Astrocyte of the spinal cord (primary cell): ENCODE measurements around the gene SUMO3.

Experiments used
- DNase-seq: peaks from one replicate; pipeline ENCODE4 v3.0.0; 2011; ENCODE audit warnings: low read depth, low spot score
- H3K4me3 ChIP-seq: 2 replicates; pipeline ENCODE4 v1.5.1; 2011; ENCODE audit warnings: low read depth, mild to moderate bottlenecking, low read length, moderate library complexity
- CTCF ChIP-seq: IDR thresholded peaks from 2 replicates; pipeline ENCODE4 v1.5.1; 2012; ENCODE audit warnings: low read depth, mild to moderate bottlenecking, low read length, inconsistent platforms
- in situ Hi-C: cut with HindIII; loops from 2 replicates; pipeline ENCODE4 v1.10.0; 2017; ENCODE audit warnings: low sequenced_read_pairs

Gene SUMO3

GRCh38 chr21:44818640-44819011, 764 bp upstream of the SUMO3 start:
- no peak for DNase-seq
- peak overlapping the region; percentile 37 for H3K4me3 ChIP-seq
- in situ Hi-C loops, result no loop called here
- no peak for TF ChIP-seq CTCF

DNA sequence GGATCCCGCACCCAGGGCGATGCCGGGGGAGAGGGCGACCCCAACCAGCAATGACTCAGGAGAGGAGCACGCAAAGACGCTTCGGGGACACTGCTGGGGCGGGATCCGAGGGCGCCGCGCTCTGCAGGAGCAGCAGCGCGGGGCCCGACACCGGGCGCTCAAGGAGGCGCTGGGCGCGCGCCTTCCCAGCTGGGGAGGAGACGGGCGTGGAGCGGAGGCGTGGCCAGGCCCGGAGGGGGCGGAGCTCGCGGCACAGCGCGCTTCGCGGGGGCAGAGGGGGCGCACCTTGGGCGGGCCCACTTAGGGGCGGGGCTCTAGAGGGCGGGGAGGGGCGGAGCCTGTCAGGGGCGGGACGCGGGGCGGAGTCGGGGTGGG, 369 bp downstream of the SUMO3 start:
- in situ Hi-C loops, result no loop called here
- peak; percentile 87 for DNase-seq
- H3K4me3 ChIP-seq, result peak overlapping the region; percentile 62
- TF ChIP-seq CTCF, result no peak

DNA sequence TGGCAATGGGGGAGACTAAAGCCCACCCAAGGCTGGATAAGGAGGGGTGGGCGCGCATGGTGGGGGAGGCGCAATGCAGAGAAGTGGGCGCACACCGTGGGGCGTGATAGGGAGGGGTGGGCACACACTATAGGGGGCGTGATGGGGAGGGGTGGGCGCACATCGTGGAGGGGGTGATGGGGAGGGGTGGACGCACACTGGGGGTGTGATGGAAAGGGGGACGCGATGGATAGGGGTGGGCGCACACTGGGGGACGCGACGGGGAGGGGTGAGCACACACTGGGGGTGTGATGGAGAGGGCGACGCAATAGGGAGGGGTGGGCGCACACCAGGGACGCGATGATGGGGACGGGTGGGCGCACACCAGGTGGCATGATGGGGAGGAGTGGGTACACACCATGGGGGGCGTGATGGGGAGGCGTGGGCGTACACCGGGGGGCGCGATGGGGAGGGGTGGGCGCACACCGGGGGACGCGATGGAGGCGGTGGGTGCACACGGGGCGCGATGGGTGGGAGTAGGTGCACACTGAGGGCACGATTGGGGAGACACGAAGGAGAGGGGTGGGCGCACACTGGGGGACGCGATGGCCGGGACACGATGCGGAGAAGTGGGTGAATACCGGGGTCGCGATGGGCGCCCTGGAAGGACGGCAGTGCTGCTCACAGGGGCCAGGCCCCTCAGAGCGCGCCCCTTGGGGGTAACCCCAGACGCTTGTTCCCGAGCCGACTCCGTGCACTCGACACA, 929 bp downstream of the SUMO3 start:
- DNase-seq, result no peak
- no peak for TF ChIP-seq CTCF
- H3K4me3 ChIP-seq, result peak overlapping the region; percentile 62
- in situ Hi-C loops, result no loop called here

DNA sequence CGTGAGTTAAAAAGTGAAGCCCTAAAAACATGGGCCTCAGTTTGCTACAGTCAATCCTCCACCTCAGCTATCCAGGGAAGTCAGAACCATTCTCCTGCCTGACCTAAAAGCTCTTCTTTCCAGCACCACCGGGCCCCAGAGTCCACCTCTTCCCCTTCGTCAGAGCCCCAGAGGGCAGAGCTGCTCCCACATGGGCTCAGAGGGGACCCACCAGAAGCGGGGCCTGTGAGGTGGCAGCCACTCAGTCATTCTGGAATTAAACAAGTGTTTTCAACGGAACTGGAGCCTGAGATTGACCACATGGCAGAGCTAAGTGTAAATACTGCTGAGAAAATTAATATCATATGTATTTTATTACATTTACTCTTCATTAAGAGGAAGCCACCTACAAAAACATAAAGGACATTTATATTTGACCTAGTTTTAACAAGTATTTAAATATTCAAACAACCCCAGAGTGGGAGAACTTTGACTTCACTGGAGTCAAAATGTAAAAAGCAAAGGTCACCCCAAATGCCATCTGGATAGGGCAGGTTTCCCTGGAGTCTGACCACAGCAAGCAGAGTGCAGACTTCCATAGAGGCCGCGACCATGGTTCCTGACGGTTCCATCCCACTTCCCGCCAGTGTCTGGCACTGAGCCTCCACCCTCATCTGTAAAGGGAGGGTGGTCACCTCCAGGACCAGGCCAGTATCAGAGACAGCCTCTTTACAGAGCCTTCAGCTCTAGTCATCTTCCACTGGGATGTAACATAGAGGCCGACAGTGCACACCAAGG, 1.8 kb downstream of the SUMO3 start:
- DNase-seq, result no peak
- H3K4me3 ChIP-seq, result no peak overlapping the region
- in situ Hi-C loops, result no loop called here
- no peak for TF ChIP-seq CTCF

DNA sequence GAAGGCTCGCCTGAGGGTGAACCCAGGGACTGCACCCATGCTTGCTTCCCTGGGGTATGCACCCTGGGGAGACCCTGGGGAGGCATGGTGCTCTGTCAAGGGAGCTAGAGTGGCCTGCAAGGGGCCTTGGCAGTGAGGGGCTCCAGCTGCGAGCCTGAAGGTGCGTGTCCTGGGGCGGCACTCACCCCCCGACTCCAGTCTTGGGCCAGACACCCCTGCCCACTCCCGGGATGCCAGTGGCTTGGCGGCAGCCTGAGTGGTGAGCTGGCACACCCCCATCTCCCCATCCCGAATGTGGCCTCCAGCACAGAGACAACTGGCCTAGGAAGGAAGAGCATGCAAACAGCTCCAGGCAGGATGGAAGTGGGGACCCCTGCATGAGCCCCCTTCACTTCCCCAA, 2.6 kb downstream of the SUMO3 start:
- H3K4me3 ChIP-seq, result no peak overlapping the region
- no peak for TF ChIP-seq CTCF

GRCh38 chr21:44814498-44815023, 3.3 kb downstream of the SUMO3 start:
- no peak overlapping the region for H3K4me3 ChIP-seq
- in situ Hi-C loops, result no loop called here
- TF ChIP-seq CTCF, result no peak
- DNase-seq, result no peak

More for the DNA sequence above, 2.6 kb downstream of the SUMO3 start:
- in situ Hi-C loops, result no loop called here
- no peak for DNase-seq
